Epithelial cell of proximal tubule (primary cell): ENCODE measurements around the gene MBD3L2. TPM values are rescaled to one million over a fixed set of nuclear protein-coding genes. Genes with fewer than 3 reads are reported as not detected.
"Not testable (repeated sequence)": the region's sequence is repeated elsewhere in the genome, so short reads cannot be mapped to it uniquely, and the experiment has no call there.

Experiments used
- DNase-seq: peaks from one replicate; pipeline ENCODE4 v3.0.0-alpha.2; 2011; ENCODE audit warnings: low read depth
- H3K4me3 ChIP-seq: 2 replicates; pipeline ENCODE4 v1.5.1; 2011; ENCODE audit warnings: low read depth, mild to moderate bottlenecking, low read length
- CTCF ChIP-seq: conservative IDR thresholded peaks from 2 replicates; pipeline ENCODE4 v1.5.1; 2012; ENCODE audit warnings: low read depth, mild to moderate bottlenecking, low read length
- total RNA-seq: library from RNA; depleted of rRNA; stranded (reverse); fragments of >200 nt; gene quantifications from 2 replicates; pipeline ENCODE4 v1.2.3, GENCODE V29; 2015

Gene MBD3L2
- not detected in 2 replicates for total RNA-seq

- H3K4me3 ChIP-seq, DNase-seq: not testable (repeated sequence)
Measured at GRCh38 chr19:7049021-7049420, at the start of gene MBD3L2. TSS of gene MBD3L2 (plus strand) at chr19:7049321. CDS start at chr19:7049374, 53 bp downstream.

- no peak for DNase-seq
- no peak overlapping the region for H3K4me3 ChIP-seq
- TF ChIP-seq CTCF, result no peak
Measured at GRCh38 chr19:6999933-7000332, 49.2 kb upstream of the MBD3L2 start.

GRCh38 chr19:7000333-7000732 lies 48.8 kb upstream of the MBD3L2 start:
- TF ChIP-seq CTCF, result no peak
- no peak for DNase-seq
- H3K4me3 ChIP-seq, result no peak overlapping the region

- DNase-seq, result no peak
- no peak for TF ChIP-seq CTCF
- no peak overlapping the region for H3K4me3 ChIP-seq
Measured at GRCh38 chr19:7000816-7001215, 48.3 kb upstream of the MBD3L2 start.

- no peak for DNase-seq
- H3K4me3 ChIP-seq, result no peak overlapping the region
- peak; percentile 67 for TF ChIP-seq CTCF
Measured at GRCh38 chr19:7004313-7004931, 44.7 kb upstream of the MBD3L2 start.

GRCh38 chr19:7006135-7006704 lies 42.9 kb upstream of the MBD3L2 start:
- DNase-seq, result no peak
- TF ChIP-seq CTCF, result no peak
- H3K4me3 ChIP-seq, result no peak overlapping the region

- no peak for TF ChIP-seq CTCF
- no peak for DNase-seq
- no peak overlapping the region for H3K4me3 ChIP-seq
Measured at GRCh38 chr19:7007859-7008258, 41.3 kb upstream of the MBD3L2 start.
